Heart left ventricle (tissue), 16 donors: ENCODE data around the gene BCAS4. TPM values are rescaled to one million over a fixed set of nuclear protein-coding genes. Genes with fewer than 3 reads are reported as not detected.

ENCODE experiments used
- ATAC-seq, 4 donors: fragments of 200-7000 bp; cut with Tn5 transposase; one replicate each; pipeline ENCODE4 v1.9.1; 2020 to 2022; ENCODE audit warnings: moderate library complexity in 4 of 4, mild to moderate bottlenecking in 3 of 4, moderate number of reproducible peaks in 1 of 4
- DNase-seq, 5 donors: peaks; one replicate each; pipeline ENCODE4 v3.0.0-alpha.2; 2020
- H3K27ac ChIP-seq, 12 donors: fragments of 200-600 bp; sonication (generic) in 4 of 12; one replicate each; pipeline versions ENCODE4 v1.5.0 to v1.8.0; 2016 to 2022; ENCODE audit warnings: mild to moderate bottlenecking in 2 of 12
- H3K27me3 ChIP-seq, 9 donors: fragments of 200-600 bp; sonication (generic) in 2 of 9; one replicate each; pipeline versions ENCODE4 v1.5.1 to v1.8.0; 2016 to 2022; ENCODE audit warnings: mild to moderate bottlenecking in 3 of 9
- H3K36me3 ChIP-seq, 9 donors: fragments of 200-600 bp; sonication (generic) in 2 of 9; one replicate each; pipeline versions ENCODE4 v1.5.0 to v1.8.0; 2018 to 2022; ENCODE audit warnings: mild to moderate bottlenecking in 2 of 9
- H3K4me1 ChIP-seq, 12 donors: fragments of 200-600 bp; sonication (generic) in 4 of 12; one replicate each; pipeline versions ENCODE4 v1.5.0 to v1.8.0; 2016 to 2022; ENCODE audit warnings: mild to moderate bottlenecking in 3 of 12
- H3K4me3 ChIP-seq, 12 donors: fragments of 200-600 bp; sonication (generic) in 4 of 12; one replicate each; pipeline versions ENCODE4 v1.5.0 to v1.8.0; 2017 to 2022; ENCODE audit warnings: mild to moderate bottlenecking in 9 of 12, moderate library complexity in 4 of 12
- H3K9me3 ChIP-seq, 12 donors: fragments of 200-600 bp; sonication (generic) in 4 of 12; one replicate each; pipeline versions ENCODE4 v1.5.0 to v1.8.0; 2016 to 2022; ENCODE audit warnings: mild to moderate bottlenecking in 1 of 12
- CTCF ChIP-seq, 12 donors: fragments of 200-600 bp; sonication (generic) in 4 of 12; IDR thresholded peaks; one replicate each; pipeline versions ENCODE4 v1.5.0 to v1.8.0; 2018 to 2022; ENCODE audit warnings: antibody characterized with exemption in 12 of 12, mild to moderate bottlenecking in 5 of 12
- POLR2A ChIP-seq, 2 donors: fragments of 450-650 bp; IDR thresholded peaks; one replicate each; pipeline ENCODE4 v1.6.1; 2017; ENCODE audit warnings: antibody characterized with exemption in 2 of 2, mild to moderate bottlenecking in 2 of 2, moderate library complexity in 2 of 2
- WGBS, 4 donors: extraction: QIAGEN DNeasy Blood & Tissue Kit in 2 of 4; methylation state at CpG; one replicate each; pipeline versions ENCODE4 v1.1.5 to v1.1.7; 2013 to 2018; 5-methylcytosine and 5-hydroxymethylcytosine counted together
- intact Hi-C, 10 donors: fragments of 100-400 bp; cut with DNase I; formaldehyde crosslinking; loops; one replicate each; pipeline versions ENCODE4 v1.11.1 to v1.14.2; 2022
- polyA plus RNA-seq, 2 donors: library from polyadenylated mRNA; stranded (reverse); fragments of 200-250 nt; gene quantifications; one replicate each; pipeline ENCODE4 v1.2.3, GENCODE V29; 2013
- total RNA-seq, 9 donors: library from RNA; depleted of rRNA in 2 of 9; stranded (reverse); fragments of >200 nt in 2 of 9; fragmentation: NEBNext Ultra II Directional in 3 of 9; extraction: Animal tissue kit (Norgen Biotek cat#: 25700) in 3 of 9; gene quantifications; one replicate each; pipeline versions ENCODE4 v1.1.0 to v1.2.4, GENCODE V29; 2016 to 2023
- donor health status: ischemic (EF 13 %, LVEDD 7.1; RV severe dilation, severe dysfunction).
- donor health status: healthy with polysubstance abuse.
- donor health status: DM: no; HTN: yes; CAD: no.
- donor health status: DM: no; HTN: no; CAD: no.
- donor health status: ischemic (EF 25% LVEDD 6.9; RV normal size, moderate dysfunction).
- donor health status: ischemic (EF 25% LVEDD 5.7; RV mildly dilated, moderate dysfunction).
- donor health status: healthy.
- donor health status: DM: yes; HTN: yes; CAD: no.
- donor health status: ischemic (EF 35%, LVEDD 5.7; RV mildly dilated, moderate dysfunction).
- donor health status: nonischemic (EF 11% LVEDD 7.7; RV severe dilation, severe dysfunction).
- donor health status: DM: yes; HTN: yes; CAD: no.
- donor health status: PGD.
- donor health status: ischemic (EF 29% LVEDD 5.4; RV normal size, mild dysfunction).
- donor health status: nonischemic (EF 23%, LVEDD 6.1; RV moderate dilation, normal function).

Gene BCAS4
- total and polyA plus RNA-seq, 11 donors = 0.78 to 5.1 (median 2.0) TPM

- TF ChIP-seq CTCF (IDR thresholded peaks at IDR 0.05) = no peak
- no peak for TF ChIP-seq POLR2A (IDR thresholded peaks at IDR 0.05)
- Histone ChIP-seq H3K27ac (no peak overlapping the region), H3K36me3 (peaks cover 0 to 4% (median 0%) of the 10 kb centered on the region in 9 donors), H3K9me3 (no peaks in the 10 kb centered on the region), H3K4me3 (no peak overlapping the region), H3K4me1 (peaks cover 0 to 58% (median 37%) of the 10 kb centered on the region in 12 donors), H3K27me3 (no peaks in the 10 kb centered on the region)
- DNase-seq (no peak), ATAC-seq (no peak)
- WGBS, 4 donors = 77 to 84% (median 82%) methylated on average over 3 of the region's 3 CpGs
- intact Hi-C loops = no loop called here
Observed at GRCh38 chr20:50909413-50909812, 114.6 kb downstream of the BCAS4 start.

DNA sequence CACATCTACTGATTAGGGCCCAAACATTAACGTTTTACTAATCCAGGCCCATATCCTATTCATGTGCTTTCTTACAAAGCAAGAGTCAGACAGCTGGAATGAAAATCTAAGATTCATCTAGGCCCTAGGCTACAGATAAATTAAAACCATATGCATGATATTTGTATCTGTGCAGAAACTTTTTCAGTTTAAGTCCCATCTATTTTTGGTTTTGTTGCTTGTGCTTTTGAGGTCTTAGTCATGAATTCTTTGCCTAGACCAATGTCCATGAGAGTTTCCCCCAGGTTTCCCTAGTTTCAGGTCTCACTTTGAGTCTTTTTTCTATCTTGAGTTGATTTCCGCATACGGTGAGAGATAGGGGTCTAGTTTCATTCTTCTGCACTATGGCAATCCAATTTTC is 116.2 kb downstream of the BCAS4 start:
- intact Hi-C loops = no loop called here
- 58 to 74% (median 68%) methylated on average over 3 of the region's 3 CpGs for WGBS, 4 donors
- Histone ChIP-seq H3K27ac (no peak overlapping the region), H3K4me1 (peaks cover 4 to 60% (median 47%) of the 10 kb centered on the region in 12 donors), H3K36me3 (peaks cover 0 to 4% (median 0%) of the 10 kb centered on the region in 9 donors), H3K27me3 (no peaks in the 10 kb centered on the region), H3K9me3 (no peaks in the 10 kb centered on the region), H3K4me3 (no peak overlapping the region)
- no peak for DNase-seq
- ATAC-seq = no peak
- no peak for TF ChIP-seq POLR2A (IDR thresholded peaks at IDR 0.05)

DNA sequence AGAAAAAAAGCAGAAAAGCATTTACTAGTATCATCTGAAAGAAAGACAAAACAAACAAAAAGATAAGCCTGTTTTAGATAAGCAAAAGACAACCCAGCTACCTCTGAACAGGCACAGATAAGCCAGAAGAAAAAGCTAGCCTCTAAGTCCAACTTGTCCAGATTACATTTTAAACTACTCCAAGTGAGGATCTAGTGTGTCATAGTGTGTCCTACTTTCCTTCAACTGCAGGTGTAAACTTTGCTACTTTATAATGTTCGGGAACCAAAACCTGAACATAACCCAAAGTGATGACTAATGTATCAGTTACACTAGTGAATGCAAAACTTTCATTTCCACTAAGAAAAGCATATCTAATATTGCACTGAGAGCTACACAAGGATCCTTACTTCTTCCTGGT is 116.9 kb downstream of the BCAS4 start:
- no peak overlapping the region for H3K27ac ChIP-seq
- H3K27me3 ChIP-seq = no peaks in the 10 kb centered on the region
- peaks cover 4 to 62% (median 49%) of the 10 kb centered on the region in 12 donors for H3K4me1 ChIP-seq
- intact Hi-C loops = no loop called here
- H3K4me3 ChIP-seq = no peak overlapping the region
- TF ChIP-seq POLR2A (IDR thresholded peaks at IDR 0.05) (no peak), CTCF (IDR thresholded peaks at IDR 0.05) (no peak)
- ATAC-seq (no peak), DNase-seq (no peak)
- H3K9me3 ChIP-seq = no peaks in the 10 kb centered on the region
- H3K36me3 ChIP-seq = peaks cover 0 to 4% (median 0%) of the 10 kb centered on the region in 9 donors
- WGBS, 4 donors = 76 to 85% (median 79%) methylated on average over 1 of the region's 1 CpG

DNA sequence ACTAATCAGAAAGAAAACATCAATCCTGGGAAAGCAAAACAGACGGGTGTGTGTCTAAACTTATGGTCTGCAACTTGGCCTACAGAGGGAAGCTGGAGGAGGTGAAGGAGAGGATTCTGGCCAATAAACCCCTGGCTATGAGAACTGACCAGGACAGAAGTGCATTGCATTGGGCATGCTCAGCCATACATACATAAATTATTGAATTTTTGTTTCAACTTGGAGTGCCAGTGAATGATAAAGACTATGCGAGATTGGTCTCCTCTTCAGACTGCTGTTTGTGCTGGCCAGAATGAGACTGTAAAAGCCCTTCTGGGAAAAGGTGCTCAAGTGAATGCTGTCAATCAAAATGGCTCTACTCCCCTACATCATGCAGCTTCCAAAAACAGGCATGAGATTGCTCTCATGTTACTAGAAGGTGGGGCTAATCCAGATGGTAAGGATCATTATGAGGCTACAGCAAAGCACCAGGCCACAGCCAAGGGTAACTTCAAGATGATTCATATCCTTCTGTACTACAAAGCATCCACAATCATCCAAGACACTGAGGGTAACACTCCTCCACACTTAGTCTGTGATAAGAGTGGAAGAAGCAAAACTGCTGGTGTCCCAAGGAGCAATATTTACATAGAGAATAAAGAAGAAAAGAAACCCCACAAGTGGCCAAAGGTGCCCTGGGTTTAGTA is 119.0 kb downstream of the BCAS4 start:
- no peak overlapping the region for H3K4me3 ChIP-seq
- ATAC-seq (peak in 3 of 4 donors; percentile 49 to 70 (median 61)), DNase-seq (no peak)
- no peaks in the 10 kb centered on the region for H3K27me3 ChIP-seq
- WGBS, 4 donors = 44 to 54% (median 46%) methylated on average over 2 of the region's 2 CpGs
- intact Hi-C loops = no loop called here
- no peaks in the 10 kb centered on the region for H3K9me3 ChIP-seq
- H3K36me3 ChIP-seq = peaks cover 0 to 4% (median 0%) of the 10 kb centered on the region in 9 donors
- TF ChIP-seq CTCF (IDR thresholded peaks at IDR 0.05) (no peak), POLR2A (IDR thresholded peaks at IDR 0.05) (no peak)
- H3K4me1 ChIP-seq = peaks cover 13 to 82% (median 66%) of the 10 kb centered on the region in 12 donors
- H3K27ac ChIP-seq = no peak overlapping the region
